Measurements from ENCODE around the gene KAZALD1. TPM values are rescaled to one million over a fixed set of nuclear protein-coding genes. Genes with fewer than 3 reads are reported as not detected.

Gene KAZALD1
- total and polyA plus RNA-seq, 10 of the 15 experiments (the other 5 are each of a cell fraction or from before 2014, with no cell fraction given): 0.10 to 4.3 (median 1.9) TPM

DNA sequence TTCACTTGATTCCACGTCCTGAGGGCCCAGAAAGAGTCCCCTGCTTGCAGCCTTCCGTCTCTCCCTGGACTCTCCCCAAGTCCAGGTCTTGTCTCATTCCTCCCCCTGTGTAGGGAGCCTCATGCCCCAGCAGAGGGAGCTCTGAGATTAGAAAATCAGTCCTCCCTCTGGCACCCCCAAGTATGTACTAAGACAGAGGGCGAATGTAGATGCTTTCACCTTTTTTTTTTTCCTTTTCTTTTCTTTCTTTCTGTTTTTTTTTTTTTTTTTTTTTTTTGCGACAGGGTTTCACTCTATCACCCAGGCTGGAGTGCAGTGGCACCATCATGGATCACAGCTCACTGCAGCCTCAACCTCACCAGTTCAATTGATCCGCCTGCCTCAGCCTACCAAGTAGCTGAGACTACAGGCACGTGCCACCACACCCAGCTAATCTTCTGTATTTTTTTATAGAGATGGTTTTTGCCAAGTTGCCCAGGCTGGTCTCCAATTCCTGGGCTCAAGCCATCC lies 20.5 kb upstream of the KAZALD1 start (continued):
- TF ChIP-seq, protein P1, sequence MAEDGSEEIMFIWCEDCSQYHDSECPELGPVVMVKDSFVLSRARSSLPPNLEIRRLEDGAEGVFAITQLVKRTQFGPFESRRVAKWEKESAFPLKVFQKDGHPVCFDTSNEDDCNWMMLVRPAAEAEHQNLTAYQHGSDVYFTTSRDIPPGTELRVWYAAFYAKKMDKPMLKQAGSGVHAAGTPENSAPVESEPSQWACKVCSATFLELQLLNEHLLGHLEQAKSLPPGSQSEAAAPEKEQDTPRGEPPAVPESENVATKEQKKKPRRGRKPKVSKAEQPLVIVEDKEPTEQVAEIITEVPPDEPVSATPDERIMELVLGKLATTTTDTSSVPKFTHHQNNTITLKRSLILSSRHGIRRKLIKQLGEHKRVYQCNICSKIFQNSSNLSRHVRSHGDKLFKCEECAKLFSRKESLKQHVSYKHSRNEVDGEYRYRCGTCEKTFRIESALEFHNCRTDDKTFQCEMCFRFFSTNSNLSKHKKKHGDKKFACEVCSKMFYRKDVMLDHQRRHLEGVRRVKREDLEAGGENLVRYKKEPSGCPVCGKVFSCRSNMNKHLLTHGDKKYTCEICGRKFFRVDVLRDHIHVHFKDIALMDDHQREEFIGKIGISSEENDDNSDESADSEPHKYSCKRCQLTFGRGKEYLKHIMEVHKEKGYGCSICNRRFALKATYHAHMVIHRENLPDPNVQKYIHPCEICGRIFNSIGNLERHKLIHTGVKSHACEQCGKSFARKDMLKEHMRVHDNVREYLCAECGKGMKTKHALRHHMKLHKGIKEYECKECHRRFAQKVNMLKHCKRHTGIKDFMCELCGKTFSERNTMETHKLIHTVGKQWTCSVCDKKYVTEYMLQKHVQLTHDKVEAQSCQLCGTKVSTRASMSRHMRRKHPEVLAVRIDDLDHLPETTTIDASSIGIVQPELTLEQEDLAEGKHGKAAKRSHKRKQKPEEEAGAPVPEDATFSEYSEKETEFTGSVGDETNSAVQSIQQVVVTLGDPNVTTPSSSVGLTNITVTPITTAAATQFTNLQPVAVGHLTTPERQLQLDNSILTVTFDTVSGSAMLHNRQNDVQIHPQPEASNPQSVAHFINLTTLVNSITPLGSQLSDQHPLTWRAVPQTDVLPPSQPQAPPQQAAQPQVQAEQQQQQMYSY (CRISPR knock-in tag; IDR thresholded peaks at IDR 0.05): no peak
- TF ChIP-seq SMC3 (IDR thresholded peaks at IDR 0.05; ENCODE audit: borderline replicate concordance, low read length): peak; percentile 83
- no peak for TF ChIP-seq CBX5 (IDR thresholded peaks at IDR 0.05; ENCODE audit: low read depth)
- TF ChIP-seq IRF4 (IDR thresholded peaks at IDR 0.05; ENCODE audit: low read depth, low read length): no peak
- TF ChIP-seq ETV6 (conservative IDR thresholded peaks at IDR 0.05 in 1 of 2, IDR thresholded peaks at IDR 0.05 in 1 of 2; ENCODE audit: borderline replicate concordance in 1 of 2, low read depth in 1 of 2): no peak
- no peak for TF ChIP-seq CUX1 (IDR thresholded peaks at IDR 0.05; ENCODE audit: insufficient replicate concordance, low read depth, low read length)
- TF ChIP-seq LARP7 (IDR thresholded peaks at IDR 0.05): no peak
- TF ChIP-seq RAD21 (IDR thresholded peaks at IDR 0.05; ENCODE audit: insufficient read depth, low read depth, low read length): peak; percentile 93
- TF ChIP-seq, protein P2, sequence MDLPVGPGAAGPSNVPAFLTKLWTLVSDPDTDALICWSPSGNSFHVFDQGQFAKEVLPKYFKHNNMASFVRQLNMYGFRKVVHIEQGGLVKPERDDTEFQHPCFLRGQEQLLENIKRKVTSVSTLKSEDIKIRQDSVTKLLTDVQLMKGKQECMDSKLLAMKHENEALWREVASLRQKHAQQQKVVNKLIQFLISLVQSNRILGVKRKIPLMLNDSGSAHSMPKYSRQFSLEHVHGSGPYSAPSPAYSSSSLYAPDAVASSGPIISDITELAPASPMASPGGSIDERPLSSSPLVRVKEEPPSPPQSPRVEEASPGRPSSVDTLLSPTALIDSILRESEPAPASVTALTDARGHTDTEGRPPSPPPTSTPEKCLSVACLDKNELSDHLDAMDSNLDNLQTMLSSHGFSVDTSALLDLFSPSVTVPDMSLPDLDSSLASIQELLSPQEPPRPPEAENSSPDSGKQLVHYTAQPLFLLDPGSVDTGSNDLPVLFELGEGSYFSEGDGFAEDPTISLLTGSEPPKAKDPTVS (IDR thresholded peaks at IDR 0.05; ENCODE audit: low read depth, low read length): no peak
- TF ChIP-seq NFIC (IDR thresholded peaks at IDR 0.05; ENCODE audit: low read depth, low read length): no peak
- TF ChIP-seq, protein P3, sequence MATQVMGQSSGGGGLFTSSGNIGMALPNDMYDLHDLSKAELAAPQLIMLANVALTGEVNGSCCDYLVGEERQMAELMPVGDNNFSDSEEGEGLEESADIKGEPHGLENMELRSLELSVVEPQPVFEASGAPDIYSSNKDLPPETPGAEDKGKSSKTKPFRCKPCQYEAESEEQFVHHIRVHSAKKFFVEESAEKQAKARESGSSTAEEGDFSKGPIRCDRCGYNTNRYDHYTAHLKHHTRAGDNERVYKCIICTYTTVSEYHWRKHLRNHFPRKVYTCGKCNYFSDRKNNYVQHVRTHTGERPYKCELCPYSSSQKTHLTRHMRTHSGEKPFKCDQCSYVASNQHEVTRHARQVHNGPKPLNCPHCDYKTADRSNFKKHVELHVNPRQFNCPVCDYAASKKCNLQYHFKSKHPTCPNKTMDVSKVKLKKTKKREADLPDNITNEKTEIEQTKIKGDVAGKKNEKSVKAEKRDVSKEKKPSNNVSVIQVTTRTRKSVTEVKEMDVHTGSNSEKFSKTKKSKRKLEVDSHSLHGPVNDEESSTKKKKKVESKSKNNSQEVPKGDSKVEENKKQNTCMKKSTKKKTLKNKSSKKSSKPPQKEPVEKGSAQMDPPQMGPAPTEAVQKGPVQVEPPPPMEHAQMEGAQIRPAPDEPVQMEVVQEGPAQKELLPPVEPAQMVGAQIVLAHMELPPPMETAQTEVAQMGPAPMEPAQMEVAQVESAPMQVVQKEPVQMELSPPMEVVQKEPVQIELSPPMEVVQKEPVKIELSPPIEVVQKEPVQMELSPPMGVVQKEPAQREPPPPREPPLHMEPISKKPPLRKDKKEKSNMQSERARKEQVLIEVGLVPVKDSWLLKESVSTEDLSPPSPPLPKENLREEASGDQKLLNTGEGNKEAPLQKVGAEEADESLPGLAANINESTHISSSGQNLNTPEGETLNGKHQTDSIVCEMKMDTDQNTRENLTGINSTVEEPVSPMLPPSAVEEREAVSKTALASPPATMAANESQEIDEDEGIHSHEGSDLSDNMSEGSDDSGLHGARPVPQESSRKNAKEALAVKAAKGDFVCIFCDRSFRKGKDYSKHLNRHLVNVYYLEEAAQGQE (IDR thresholded peaks at IDR 0.05; ENCODE audit: low read depth, low read length): no peak

Data from GM12878 (cell line).